Thoracic aorta (tissue), 2 donors: ENCODE measurements around the gene PIGW. TPM values are rescaled to one million over a fixed set of nuclear protein-coding genes. Genes with fewer than 3 reads are reported as not detected.
"Not testable (repeated sequence)": the region's sequence is repeated elsewhere in the genome, so short reads cannot be mapped to it uniquely, and the experiment has no call there.

Source experiments
- ATAC-seq: fragments of 150-250 bp; one replicate; pipeline ENCODE4 v1.8.0; 2017; ENCODE audit warnings: low read depth; ENCODE audit not compliant: insufficient number of reproducible peaks, low FRiP score
- DNase-seq: peaks from one replicate; pipeline ENCODE4 v3.0.0-alpha.2; 2020; ENCODE audit warnings: low spot score
- H3K27ac ChIP-seq, 2 donors: fragments of 200-600 bp; sonication (generic); 1 replicate in 1 of 2; 2 replicates in 1 of 2; pipeline ENCODE4 v1.5.1; 2016; ENCODE audit warnings: mild to moderate bottlenecking in 2 of 2, moderate library complexity in 2 of 2
- H3K27me3 ChIP-seq: fragments of 200-600 bp; sonication (generic); replicated peaks from 2 replicates; pipeline ENCODE4 v1.6.0; 2016; ENCODE audit warnings: mild to moderate bottlenecking; ENCODE audit not compliant: insufficient read depth
- H3K36me3 ChIP-seq: fragments of 200-600 bp; sonication (generic); one replicate; pipeline ENCODE4 v1.5.1; 2016
- H3K4me1 ChIP-seq, 2 donors: fragments of 200-600 bp; sonication (generic); 1 replicate in 1 of 2; 2 replicates in 1 of 2; pipeline versions ENCODE4 v1.5.1 to v1.6.0; 2016; ENCODE audit warnings: low read depth in 2 of 2, mild to moderate bottlenecking in 1 of 2; ENCODE audit not compliant: control insufficient read depth in 1 of 2
- H3K4me3 ChIP-seq: fragments of 200-600 bp; sonication (generic); 2 replicates; pipeline ENCODE4 v1.5.1; 2016; ENCODE audit warnings: mild to moderate bottlenecking
- H3K9me3 ChIP-seq: fragments of 200-600 bp; sonication (generic); 2 replicates; pipeline ENCODE4 v1.5.1; 2016
- CTCF ChIP-seq: fragments of 200-600 bp; sonication (generic); IDR thresholded peaks from one replicate; pipeline ENCODE4 v1.5.1; 2019; ENCODE audit warnings: antibody characterized with exemption
- total RNA-seq, 2 donors: library from RNA; depleted of rRNA; stranded (reverse); fragments of >200 nt; gene quantifications; one replicate each; pipeline versions ENCODE4 v1.1.0 to v1.2.3, GENCODE V29; 2016

The PIGW gene
- total RNA-seq, 2 donors from 2014 or later, result 1.8 to 10.7 TPM

DNA sequence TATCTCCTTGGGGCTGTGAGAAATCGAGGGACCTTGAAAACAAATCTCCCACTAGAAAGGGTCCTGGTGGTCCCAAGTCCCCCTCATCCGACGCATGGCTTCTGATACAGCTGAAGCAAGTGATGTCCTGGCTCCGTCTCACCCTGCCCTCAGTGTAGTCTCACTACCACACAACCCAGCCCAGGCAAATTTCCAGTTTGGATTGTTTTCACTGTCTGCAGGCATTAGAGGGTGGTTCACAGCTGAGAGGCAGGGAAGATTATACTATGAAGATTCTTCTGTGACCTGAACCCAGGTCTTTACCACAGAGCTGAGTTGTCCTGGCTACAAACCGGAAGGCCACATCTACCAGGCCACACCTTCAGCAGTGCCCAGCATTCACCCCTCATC lies 30.6 kb upstream of the PIGW start:
- TF ChIP-seq CTCF, result no peak
- Histone ChIP-seq H3K27me3 (no peaks in the 10 kb centered on the region), H3K4me3 (no peak overlapping the region), H3K9me3 (no peaks in the 10 kb centered on the region), H3K36me3 (peaks cover 37% of the 10 kb centered on the region), H3K4me1 (no peaks in the 10 kb centered on the region), H3K27ac (no peak overlapping the region)
- no peak for DNase-seq
- ATAC-seq, result no peak

GRCh38 chr17:36505171-36505570 lies 29.6 kb upstream of the PIGW start:
- no peak overlapping the region for H3K4me3 ChIP-seq
- H3K9me3 ChIP-seq, result no peaks in the 10 kb centered on the region
- H3K27me3 ChIP-seq, result no peaks in the 10 kb centered on the region
- H3K27ac ChIP-seq, result no peak overlapping the region
- DNase-seq (no peak), ATAC-seq (no peak)
- no peaks in the 10 kb centered on the region for H3K4me1 ChIP-seq
- H3K36me3 ChIP-seq, result peaks cover 44% of the 10 kb centered on the region
- no peak for TF ChIP-seq CTCF

DNA sequence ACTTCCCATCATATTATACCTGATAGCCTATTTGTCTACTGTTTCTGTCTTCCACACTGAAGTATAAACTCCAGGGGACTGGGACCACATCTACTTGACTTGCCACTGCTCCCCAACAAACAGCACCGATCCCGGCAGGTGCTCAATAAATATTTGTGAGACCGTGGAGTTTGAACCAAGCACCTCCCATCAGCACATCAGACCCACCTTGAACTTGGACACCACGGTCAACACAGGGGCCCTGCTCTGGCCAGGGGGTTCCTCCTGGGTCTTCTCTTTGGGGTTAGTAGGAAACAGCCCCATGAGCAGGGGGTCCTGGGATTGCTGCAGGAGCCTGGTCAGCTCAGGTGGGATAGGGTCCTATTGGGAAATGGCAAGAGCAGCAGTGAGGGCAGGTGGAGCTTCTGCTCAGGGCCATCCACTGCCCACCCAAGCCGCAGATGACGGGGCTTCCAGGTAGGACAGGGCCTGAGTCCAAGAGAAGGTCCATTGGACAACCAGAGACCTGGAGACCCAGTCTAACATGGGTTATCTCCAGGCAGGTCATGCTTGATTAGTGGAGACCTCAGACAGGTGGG lies 28.4 kb upstream of the PIGW start:
- Histone ChIP-seq H3K4me3 (no peak overlapping the region), H3K4me1 (no peaks in the 10 kb centered on the region), H3K9me3 (no peaks in the 10 kb centered on the region), H3K27me3 (no peaks in the 10 kb centered on the region), H3K36me3 (peaks cover 36% of the 10 kb centered on the region), H3K27ac (no peak overlapping the region)
- DNase-seq (no peak), ATAC-seq (no peak)
- TF ChIP-seq CTCF, result no peak

DNA sequence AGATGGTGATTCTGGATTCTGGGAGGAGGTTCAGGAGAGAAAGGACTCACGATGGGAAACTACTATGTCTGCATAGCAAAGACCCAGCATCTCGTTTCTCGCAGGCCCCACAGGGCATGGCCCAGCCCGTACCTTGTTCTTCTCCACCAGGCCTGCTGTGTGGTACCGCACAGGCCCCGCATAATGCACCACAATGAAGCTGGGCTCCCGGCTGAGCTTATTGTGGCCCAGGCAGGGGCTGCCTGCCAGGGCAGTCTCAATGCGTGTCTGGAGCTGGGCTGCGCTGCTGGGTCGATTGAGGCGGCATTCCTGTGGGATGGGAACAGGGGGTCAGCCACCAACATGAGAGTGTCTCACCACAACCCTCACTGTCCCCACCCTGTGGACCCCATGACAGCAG lies 28.0 kb upstream of the PIGW start:
- no peak for TF ChIP-seq CTCF
- no peak for ATAC-seq
- Histone ChIP-seq H3K4me1 (no peaks in the 10 kb centered on the region), H3K4me3 (no peak overlapping the region), H3K27ac (no peak overlapping the region), H3K27me3 (no peaks in the 10 kb centered on the region), H3K36me3 (peaks cover 35% of the 10 kb centered on the region), H3K9me3 (no peaks in the 10 kb centered on the region)
- DNase-seq, result no peak

DNA sequence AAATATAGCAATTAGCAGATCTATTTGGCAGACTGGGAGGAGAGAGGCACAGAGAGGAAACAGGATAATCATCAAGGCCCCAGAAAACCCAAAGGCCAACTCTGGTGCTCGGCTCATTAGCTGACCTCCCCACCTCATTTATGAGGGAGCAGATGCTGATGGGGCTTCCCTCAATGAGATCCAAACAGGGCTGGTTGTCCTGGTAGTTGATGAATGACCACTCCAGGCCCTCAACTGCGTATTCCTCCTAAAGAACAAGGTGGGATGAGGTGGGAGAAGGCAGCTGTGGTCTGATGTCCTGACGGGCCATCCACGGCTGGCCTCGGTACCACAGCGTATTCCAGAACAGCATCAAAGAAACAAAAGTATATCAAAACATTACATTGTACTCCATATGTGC lies 27.5 kb upstream of the PIGW start:
- Histone ChIP-seq H3K36me3 (peaks cover 35% of the 10 kb centered on the region), H3K9me3 (no peaks in the 10 kb centered on the region), H3K27ac (no peak overlapping the region), H3K4me1 (no peaks in the 10 kb centered on the region), H3K27me3 (no peaks in the 10 kb centered on the region), H3K4me3 (no peak overlapping the region)
- no peak for ATAC-seq
- no peak for TF ChIP-seq CTCF
- no peak for DNase-seq

- DNase-seq, H3K4me1 ChIP-seq, H3K9me3 ChIP-seq, H3K4me3 ChIP-seq, H3K27me3 ChIP-seq, H3K27ac ChIP-seq, ATAC-seq: not testable (repeated sequence)
- H3K36me3 ChIP-seq, result peaks cover 33% of the 10 kb centered on the region
These were observed 26.3 kb upstream of the PIGW start for GRCh38 chr17:36508439-36508838.
